Esophagus muscularis mucosa (tissue), 4 donors: ENCODE results near the gene IKBKG. TPM values are rescaled to one million over a fixed set of nuclear protein-coding genes. Genes with fewer than 3 reads are reported as not detected.

ENCODE experiments used
- DNase-seq: peaks from one replicate; pipeline ENCODE4 v3.0.0-alpha.2; 2017; ENCODE audit errors: extremely low spot score
- H3K27ac ChIP-seq, 4 donors: fragments of 200-600 bp; sonication (generic); replicated peaks in 1 of 4; 1 replicate in 3 of 4; 2 replicates in 1 of 4; pipeline ENCODE4 v1.5.1; 2016 to 2019; ENCODE audit warnings: mild to moderate bottlenecking in 1 of 4
- H3K27me3 ChIP-seq, 4 donors: fragments of 200-600 bp; sonication (generic); one replicate each; pipeline versions ENCODE4 v1.5.1 to v1.6.0; 2016 to 2019
- H3K36me3 ChIP-seq, 4 donors: fragments of 200-600 bp; sonication (generic); one replicate each; pipeline ENCODE4 v1.5.1; 2016 to 2019
- H3K4me1 ChIP-seq, 4 donors: fragments of 200-600 bp; sonication (generic); one replicate each; pipeline ENCODE4 v1.5.1; 2016 to 2019
- H3K4me3 ChIP-seq, 4 donors: fragments of 200-600 bp; sonication (generic); 1 replicate in 2 of 4; 2 replicates in 2 of 4; pipeline ENCODE4 v1.5.1; 2016 to 2019; ENCODE audit warnings: mild to moderate bottlenecking in 4 of 4, moderate library complexity in 1 of 4
- H3K9me3 ChIP-seq, 4 donors: fragments of 200-600 bp; sonication (generic); 1 replicate in 3 of 4; 2 replicates in 1 of 4; pipeline ENCODE4 v1.5.1; 2016 to 2019
- CTCF ChIP-seq, 3 experiments: fragments of 200-600 bp in 2 of 3; fragments of 450-650 bp in 1 of 3; sonication (generic) in 2 of 3; IDR thresholded peaks; one replicate each; pipeline ENCODE4 v1.5.1; 2017 to 2019; ENCODE audit warnings: antibody characterized with exemption in 3 of 3, mild to moderate bottlenecking in 2 of 3, moderate library complexity in 1 of 3
- EP300 ChIP-seq: sonication (generic); formaldehyde crosslinking; IDR thresholded peaks from one replicate; pipeline ENCODE4 v1.6.1; 2017; ENCODE audit warnings: antibody characterized with exemption
- POLR2A ChIP-seq: fragments of 450-650 bp; IDR thresholded peaks from one replicate; pipeline ENCODE4 v1.6.1; 2017; ENCODE audit warnings: antibody characterized with exemption, moderate library complexity, mild to moderate bottlenecking, low read depth
- POLR2AphosphoS5 ChIP-seq, 2 donors: sonication (generic); formaldehyde crosslinking; IDR thresholded peaks; one replicate each; pipeline ENCODE4 v1.6.1; 2017; ENCODE audit warnings: antibody characterized with exemption in 2 of 2
- WGBS: methylation state at CpG from one replicate; pipeline ENCODE4 v1.1.5; 2018; 5-methylcytosine and 5-hydroxymethylcytosine counted together
- intact Hi-C: fragments of 100-400 bp; cut with DNase I; formaldehyde crosslinking; loops from one replicate; pipeline ENCODE4 v1.15.1; 2023
- total RNA-seq, 4 donors: library from RNA; depleted of rRNA; stranded (reverse); fragments of >200 nt; gene quantifications; one replicate each; pipeline versions ENCODE4 v1.1.0 to v1.2.1, GENCODE V29; 2016

Gene IKBKG
- total RNA-seq, 4 donors from 2014 or later: 12.0 to 18.3 (median 17.3) TPM

GRCh38 chrX:154600759-154601374 is 53.4 kb downstream of the IKBKG start:
- DNase-seq: no peak
- peaks cover 3 to 24% (median 4%) of the 10 kb centered on the region in 4 donors for H3K4me1 ChIP-seq
- no peak overlapping the region for H3K4me3 ChIP-seq
- no peak for TF ChIP-seq EP300
- no peak for TF ChIP-seq POLR2AphosphoS5 (IDR thresholded peaks at IDR 0.05)
- TF ChIP-seq POLR2A: no peak
- no peak for TF ChIP-seq CTCF (IDR thresholded peaks at IDR 0.05)
- H3K27me3 ChIP-seq: no peaks in the 10 kb centered on the region
- WGBS: 77% methylated on average over 6 of the region's 15 CpGs
- no peak overlapping the region for H3K27ac ChIP-seq
- intact Hi-C loops: no loop called here
- H3K9me3 ChIP-seq: no peaks in the 10 kb centered on the region
- no peaks in the 10 kb centered on the region for H3K36me3 ChIP-seq

- Histone ChIP-seq H3K9me3 (no peaks in the 10 kb centered on the region), H3K27me3 (no peaks in the 10 kb centered on the region), H3K36me3 (no peaks in the 10 kb centered on the region), H3K27ac (no peak overlapping the region), H3K4me3 (no peak overlapping the region), H3K4me1 (peaks cover 0 to 12% (median 3%) of the 10 kb centered on the region in 4 donors)
- DNase-seq: no peak
- TF ChIP-seq POLR2AphosphoS5 (IDR thresholded peaks at IDR 0.05) (no peak), EP300 (no peak), POLR2A (no peak), CTCF (IDR thresholded peaks at IDR 0.05) (no peak)
- 74% methylated on average over 9 of the region's 13 CpGs for WGBS
- intact Hi-C loops: no loop called here
These were observed 54.8 kb downstream of the IKBKG start for GRCh38 chrX:154602226-154602625.

- Histone ChIP-seq H3K27me3 (no peaks in the 10 kb centered on the region), H3K4me1 (peaks cover 0 to 12% (median 3%) of the 10 kb centered on the region in 4 donors), H3K27ac (peak overlapping the region in 2 of 4 donors; percentile 10 to 34), H3K36me3 (no peaks in the 10 kb centered on the region), H3K4me3 (no peak overlapping the region), H3K9me3 (no peaks in the 10 kb centered on the region)
- TF ChIP-seq EP300 (no peak), POLR2AphosphoS5 (IDR thresholded peaks at IDR 0.05) (no peak), CTCF (IDR thresholded peaks at IDR 0.05) (no peak), POLR2A (no peak)
- intact Hi-C loops: no loop called here
- no peak for DNase-seq
- WGBS: 87% methylated on average over 18 of the region's 18 CpGs
These were observed 55.5 kb downstream of the IKBKG start for GRCh38 chrX:154602766-154603437.

- Histone ChIP-seq H3K27me3 (no peaks in the 10 kb centered on the region), H3K27ac (peak overlapping the region in 3 of 4 donors; percentile 10 to 36 (median 34)), H3K9me3 (no peaks in the 10 kb centered on the region), H3K36me3 (no peaks in the 10 kb centered on the region), H3K4me3 (no peak overlapping the region), H3K4me1 (peaks cover 0 to 12% (median 3%) of the 10 kb centered on the region in 4 donors)
- intact Hi-C loops: no loop called here
- WGBS: 72% methylated on average over 13 of the region's 13 CpGs
- DNase-seq: no peak
- TF ChIP-seq POLR2A (no peak), POLR2AphosphoS5 (IDR thresholded peaks at IDR 0.05) (no peak), EP300 (no peak), CTCF (IDR thresholded peaks at IDR 0.05) (no peak)
These were observed 56.3 kb downstream of the IKBKG start for GRCh38 chrX:154603438-154604430.
